ENCODE data around the gene SASH1.

DNA sequence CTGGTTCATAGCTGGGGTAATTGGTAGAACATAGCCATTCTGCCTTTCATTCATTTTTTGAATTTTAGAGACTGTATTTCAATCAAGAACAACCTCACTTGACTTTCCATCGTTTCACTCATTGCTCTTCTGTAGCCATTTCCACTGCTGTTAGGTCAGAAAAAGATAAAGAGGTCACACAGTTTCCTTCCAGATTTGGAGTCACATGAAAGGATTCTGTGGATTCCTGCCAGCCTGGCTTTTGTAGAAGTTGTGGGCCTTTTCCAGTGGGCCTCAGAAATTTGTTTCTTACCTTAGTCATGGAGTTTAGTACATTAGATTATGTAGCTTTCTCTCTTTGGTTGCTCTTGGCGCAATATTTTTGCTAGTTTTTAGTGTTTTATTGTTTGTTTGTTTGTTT is 157.8 kb downstream of the SASH1 start:
- TF ChIP-seq SUZ12 (IDR thresholded peaks at IDR 0.05) (no peak), HDGF (IDR thresholded peaks at IDR 0.05; ENCODE audit: borderline replicate concordance) (no peak), FOXA1 (IDR thresholded peaks at IDR 0.05) (no peak), L3MBTL2 (conservative IDR thresholded peaks at IDR 0.05) (no peak), ELF4 (IDR thresholded peaks at IDR 0.05) (no peak)
